Neural cell (in vitro differentiated cells): ENCODE results near the gene MARK3. TPM values are rescaled to one million over a fixed set of nuclear protein-coding genes. Genes with fewer than 3 reads are reported as not detected.

Experiments
- H2AFZ ChIP-seq: fragments of 200-600, 300-800 bp; sonication (generic), shearing (Covaris generic); 2 replicates; pipeline ENCODE4 v1.6.0; 2014; ENCODE audit warnings: low read depth, mild to moderate bottlenecking, antibody characterized with exemption, low read length, moderate library complexity
- H3F3A ChIP-seq: fragments of 200-600 bp; shearing (Covaris generic); 2 replicates; pipeline ENCODE4 v1.6.1; 2016; ENCODE audit warnings: mild to moderate bottlenecking, moderate library complexity, mixed read lengths, antibody characterized with exemption, low read length; ENCODE audit not compliant: insufficient read depth, poor library complexity, severe bottlenecking
- H3K27ac ChIP-seq: fragments of 200-600, 300-800 bp; sonication (generic), shearing (Covaris generic); 2 replicates; pipeline ENCODE4 v1.5.1; 2014; ENCODE audit warnings: mild to moderate bottlenecking, low read length, moderate library complexity
- H3K27me3 ChIP-seq: fragments of 300-800, 200-600 bp; sonication (generic), shearing (Covaris generic); 2 replicates; pipeline ENCODE4 v1.6.0; 2014; ENCODE audit warnings: mild to moderate bottlenecking, low read depth, low read length, moderate library complexity; ENCODE audit not compliant: insufficient read depth
- H3K36me3 ChIP-seq: fragments of 300-800, 200-600 bp; sonication (generic), shearing (Covaris generic); 2 replicates; pipeline ENCODE4 v1.5.1; 2014; ENCODE audit warnings: mild to moderate bottlenecking, antibody characterized with exemption, low read length, moderate library complexity; ENCODE audit not compliant: insufficient read depth
- H3K4me2 ChIP-seq: fragments of 300-800, 200-600 bp; sonication (generic), shearing (Covaris generic); 2 replicates; pipeline ENCODE4 v1.6.0; 2014; ENCODE audit warnings: mild to moderate bottlenecking, low read length
- H3K4me3 ChIP-seq: fragments of 300-800, 200-600 bp; sonication (generic), shearing (Covaris generic); 2 replicates; pipeline ENCODE4 v1.5.1; 2014; ENCODE audit warnings: mild to moderate bottlenecking, low read length, moderate library complexity
- H3K79me2 ChIP-seq: fragments of 200-600 bp; shearing (Covaris generic); replicated peaks from 2 replicates; pipeline ENCODE4 v1.6.0; 2014; ENCODE audit warnings: mild to moderate bottlenecking, low read length, moderate library complexity; ENCODE audit not compliant: insufficient read depth
- H3K9ac ChIP-seq: fragments of 300-800, 200-600 bp; sonication (generic), shearing (Covaris generic); 2 replicates; pipeline ENCODE4 v1.6.1; 2016; ENCODE audit warnings: mild to moderate bottlenecking, low read length, mixed read lengths
- H3K9me2 ChIP-seq: fragments of 200-600 bp; shearing (Covaris generic); 2 replicates; pipeline ENCODE4 v1.6.1; 2016; ENCODE audit warnings: mild to moderate bottlenecking, low read length, mixed read lengths; ENCODE audit not compliant: insufficient read depth
- H3K9me3 ChIP-seq: fragments of 200-600, 300-800 bp; sonication (generic), shearing (Covaris generic); 2 replicates; pipeline ENCODE4 v1.6.1; 2016; ENCODE audit warnings: mild to moderate bottlenecking, mixed run types, low read length, moderate library complexity, mixed read lengths
- H4K20me1 ChIP-seq: fragments of 200-600 bp; shearing (Covaris generic); 2 replicates; pipeline ENCODE4 v1.6.1; 2016; ENCODE audit warnings: mild to moderate bottlenecking, mixed run types; ENCODE audit not compliant: insufficient read depth
- EP300 ChIP-seq: fragments of 450-650 bp; conservative IDR thresholded peaks from 2 replicates; pipeline ENCODE4 v1.6.1; 2014; ENCODE audit warnings: antibody characterized with exemption, mild to moderate bottlenecking, moderate library complexity; ENCODE audit not compliant: poor library complexity, severe bottlenecking
- EZH2 ChIP-seq: fragments of 200-600, 300-800 bp; shearing (Covaris generic), sonication (generic); IDR thresholded peaks from 2 replicates; pipeline ENCODE4 v1.6.1; 2014; ENCODE audit warnings: antibody characterized with exemption, low read length, borderline replicate concordance, mild to moderate bottlenecking; ENCODE audit not compliant: insufficient read depth, poor library complexity, severe bottlenecking
- MXI1 ChIP-seq: fragments of 450-650 bp; conservative IDR thresholded peaks from 2 replicates; pipeline ENCODE4 v1.6.1; 2014; ENCODE audit warnings: antibody characterized with exemption, mild to moderate bottlenecking; ENCODE audit not compliant: poor library complexity, severe bottlenecking
- POLR2AphosphoS5 ChIP-seq: IDR thresholded peaks from 2 replicates; pipeline ENCODE4 v1.6.1; 2012
- RAD21 ChIP-seq: fragments of 450-650 bp; conservative IDR thresholded peaks from 2 replicates; pipeline ENCODE4 v1.6.1; 2014; ENCODE audit warnings: antibody characterized with exemption, mild to moderate bottlenecking, moderate library complexity
- SMC3 ChIP-seq: fragments of 450-650 bp; conservative IDR thresholded peaks from 2 replicates; pipeline ENCODE4 v1.6.1; 2014; ENCODE audit warnings: antibody characterized with exemption, mild to moderate bottlenecking, moderate library complexity; ENCODE audit not compliant: poor library complexity
- TAF1 ChIP-seq: IDR thresholded peaks from 2 replicates; pipeline ENCODE4 v1.6.1; 2012; ENCODE audit warnings: low read depth
- polyA plus RNA-seq: library from polyadenylated mRNA; depleted of rRNA; stranded (reverse); fragments of >200 nt; gene quantifications from 2 replicates; pipeline ENCODE4 v1.2.3, GENCODE V29; 2014
- TF ChIP-seq, protein P1 (sequence below): IDR thresholded peaks from 2 replicates; pipeline ENCODE4 v1.6.1; 2012; ENCODE audit warnings: borderline replicate concordance
- TF ChIP-seq, protein P2 (sequence below): fragments of 450-650 bp; IDR thresholded peaks from 2 replicates; pipeline ENCODE4 v1.5.1; 2014; ENCODE audit warnings: antibody characterized with exemption, mild to moderate bottlenecking, moderate library complexity; ENCODE audit not compliant: poor library complexity, severe bottlenecking

MARK3 gene
- polyA plus RNA-seq, 1 donor from 2014 or later: 158 TPM

DNA sequence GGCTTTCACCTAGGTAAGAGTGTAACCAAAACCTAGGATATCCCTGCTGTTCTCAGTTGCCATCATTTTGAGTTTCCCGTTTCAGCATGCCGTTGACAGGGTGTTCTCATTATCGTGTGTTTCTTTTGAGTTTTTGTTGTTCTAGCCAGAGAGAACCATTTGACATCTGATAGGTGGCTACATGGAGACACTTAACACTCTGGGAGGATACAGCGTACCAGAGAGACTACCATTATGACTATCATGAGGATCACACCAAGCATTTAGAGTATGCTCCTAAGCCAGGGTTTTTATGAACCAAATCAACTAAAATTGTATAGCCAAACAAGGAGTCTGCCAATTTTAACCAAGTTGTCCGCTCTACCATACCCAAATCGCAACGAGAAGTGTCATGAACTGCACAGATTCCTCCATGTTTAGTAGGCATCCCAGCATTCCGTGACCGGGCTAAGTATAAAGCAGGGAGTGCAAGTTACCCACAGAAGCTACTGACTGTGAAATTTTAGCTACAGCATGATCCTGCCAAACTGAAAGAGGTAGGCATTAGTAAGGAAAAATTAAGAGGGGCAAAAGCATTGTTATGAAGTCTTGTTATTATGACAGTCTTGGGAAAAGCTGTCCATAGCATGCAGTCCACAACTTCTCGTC, 48.8 kb downstream of the MARK3 start:
- H3K79me2 ChIP-seq: peaks cover 4% of the 10 kb centered on the region
- no peaks in the 10 kb centered on the region for H4K20me1 ChIP-seq
- H3F3A ChIP-seq: no peaks in the 10 kb centered on the region
- no peaks in the 10 kb centered on the region for H3K36me3 ChIP-seq
- no peak for TF ChIP-seq SMC3
- no peak for TF ChIP-seq EZH2
- TF ChIP-seq, protein P1, sequence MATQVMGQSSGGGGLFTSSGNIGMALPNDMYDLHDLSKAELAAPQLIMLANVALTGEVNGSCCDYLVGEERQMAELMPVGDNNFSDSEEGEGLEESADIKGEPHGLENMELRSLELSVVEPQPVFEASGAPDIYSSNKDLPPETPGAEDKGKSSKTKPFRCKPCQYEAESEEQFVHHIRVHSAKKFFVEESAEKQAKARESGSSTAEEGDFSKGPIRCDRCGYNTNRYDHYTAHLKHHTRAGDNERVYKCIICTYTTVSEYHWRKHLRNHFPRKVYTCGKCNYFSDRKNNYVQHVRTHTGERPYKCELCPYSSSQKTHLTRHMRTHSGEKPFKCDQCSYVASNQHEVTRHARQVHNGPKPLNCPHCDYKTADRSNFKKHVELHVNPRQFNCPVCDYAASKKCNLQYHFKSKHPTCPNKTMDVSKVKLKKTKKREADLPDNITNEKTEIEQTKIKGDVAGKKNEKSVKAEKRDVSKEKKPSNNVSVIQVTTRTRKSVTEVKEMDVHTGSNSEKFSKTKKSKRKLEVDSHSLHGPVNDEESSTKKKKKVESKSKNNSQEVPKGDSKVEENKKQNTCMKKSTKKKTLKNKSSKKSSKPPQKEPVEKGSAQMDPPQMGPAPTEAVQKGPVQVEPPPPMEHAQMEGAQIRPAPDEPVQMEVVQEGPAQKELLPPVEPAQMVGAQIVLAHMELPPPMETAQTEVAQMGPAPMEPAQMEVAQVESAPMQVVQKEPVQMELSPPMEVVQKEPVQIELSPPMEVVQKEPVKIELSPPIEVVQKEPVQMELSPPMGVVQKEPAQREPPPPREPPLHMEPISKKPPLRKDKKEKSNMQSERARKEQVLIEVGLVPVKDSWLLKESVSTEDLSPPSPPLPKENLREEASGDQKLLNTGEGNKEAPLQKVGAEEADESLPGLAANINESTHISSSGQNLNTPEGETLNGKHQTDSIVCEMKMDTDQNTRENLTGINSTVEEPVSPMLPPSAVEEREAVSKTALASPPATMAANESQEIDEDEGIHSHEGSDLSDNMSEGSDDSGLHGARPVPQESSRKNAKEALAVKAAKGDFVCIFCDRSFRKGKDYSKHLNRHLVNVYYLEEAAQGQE: no peak
- TF ChIP-seq POLR2AphosphoS5: no peak
- TF ChIP-seq MXI1: no peak
- no peak for TF ChIP-seq RAD21
- TF ChIP-seq EP300: no peak
- no peak for TF ChIP-seq TAF1
- TF ChIP-seq, protein P2, sequence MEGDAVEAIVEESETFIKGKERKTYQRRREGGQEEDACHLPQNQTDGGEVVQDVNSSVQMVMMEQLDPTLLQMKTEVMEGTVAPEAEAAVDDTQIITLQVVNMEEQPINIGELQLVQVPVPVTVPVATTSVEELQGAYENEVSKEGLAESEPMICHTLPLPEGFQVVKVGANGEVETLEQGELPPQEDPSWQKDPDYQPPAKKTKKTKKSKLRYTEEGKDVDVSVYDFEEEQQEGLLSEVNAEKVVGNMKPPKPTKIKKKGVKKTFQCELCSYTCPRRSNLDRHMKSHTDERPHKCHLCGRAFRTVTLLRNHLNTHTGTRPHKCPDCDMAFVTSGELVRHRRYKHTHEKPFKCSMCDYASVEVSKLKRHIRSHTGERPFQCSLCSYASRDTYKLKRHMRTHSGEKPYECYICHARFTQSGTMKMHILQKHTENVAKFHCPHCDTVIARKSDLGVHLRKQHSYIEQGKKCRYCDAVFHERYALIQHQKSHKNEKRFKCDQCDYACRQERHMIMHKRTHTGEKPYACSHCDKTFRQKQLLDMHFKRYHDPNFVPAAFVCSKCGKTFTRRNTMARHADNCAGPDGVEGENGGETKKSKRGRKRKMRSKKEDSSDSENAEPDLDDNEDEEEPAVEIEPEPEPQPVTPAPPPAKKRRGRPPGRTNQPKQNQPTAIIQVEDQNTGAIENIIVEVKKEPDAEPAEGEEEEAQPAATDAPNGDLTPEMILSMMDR: no peak
- no peaks in the 10 kb centered on the region for H3K9me3 ChIP-seq
- H3K9me2 ChIP-seq: no peaks in the 10 kb centered on the region
- H2AFZ ChIP-seq: no peak overlapping the region
- H3K4me2 ChIP-seq: no peak overlapping the region
- H3K27me3 ChIP-seq: no peaks in the 10 kb centered on the region
- no peak overlapping the region for H3K4me3 ChIP-seq
- no peak overlapping the region for H3K9ac ChIP-seq
- H3K27ac ChIP-seq: no peak overlapping the region

DNA sequence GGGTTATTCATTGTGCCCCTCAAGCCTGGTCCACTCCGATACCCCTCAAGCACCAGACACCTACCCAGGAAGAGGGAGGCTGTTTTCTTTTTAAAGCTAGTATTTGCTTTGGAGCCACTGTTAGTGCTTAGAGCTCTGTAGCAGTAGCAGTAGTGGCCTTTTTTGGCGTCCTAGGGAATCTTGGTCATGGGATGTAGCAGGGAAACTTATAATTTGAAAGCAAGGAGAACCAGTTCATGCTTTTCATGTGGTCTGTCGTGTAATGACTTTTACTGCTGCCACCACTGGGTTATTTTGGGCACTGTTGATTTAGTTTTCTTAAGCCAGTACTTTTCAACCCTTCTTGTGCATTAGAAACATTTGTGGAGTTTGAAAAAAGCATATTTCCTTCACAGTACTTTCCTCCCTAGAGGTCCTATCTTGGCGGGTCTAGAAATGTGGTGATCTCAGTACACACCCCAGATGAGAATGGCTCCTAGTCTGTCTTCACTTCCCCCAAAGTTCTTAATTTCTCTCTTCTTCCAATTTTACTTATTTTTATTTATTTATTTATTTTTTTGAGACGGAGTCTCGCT, 49.7 kb downstream of the MARK3 start:
- TF ChIP-seq POLR2AphosphoS5 (no peak), MXI1 (no peak), EZH2 (no peak), RAD21 (no peak), EP300 (no peak), TAF1 (no peak), SMC3 (no peak)
- TF ChIP-seq, protein P2: no peak
- TF ChIP-seq, protein P1: no peak
- peaks cover 7% of the 10 kb centered on the region for H3K79me2 ChIP-seq

More for the DNA sequence above, 49.7 kb downstream of the MARK3 start:
- no peak overlapping the region for H2AFZ ChIP-seq
- no peaks in the 10 kb centered on the region for H3K9me3 ChIP-seq
- no peak overlapping the region for H3K4me3 ChIP-seq
- H3K9ac ChIP-seq: no peak overlapping the region
- no peaks in the 10 kb centered on the region for H4K20me1 ChIP-seq
- H3K36me3 ChIP-seq: no peaks in the 10 kb centered on the region
- no peaks in the 10 kb centered on the region for H3K27me3 ChIP-seq
- H3K9me2 ChIP-seq: no peaks in the 10 kb centered on the region
- no peaks in the 10 kb centered on the region for H3F3A ChIP-seq
- H3K27ac ChIP-seq: no peak overlapping the region
- no peak overlapping the region for H3K4me2 ChIP-seq
